ENCODE results near the gene AQP3.
"Not testable (repeated sequence)": the region's sequence is repeated elsewhere in the genome, so short reads cannot be mapped to it uniquely, and the experiment has no call there.

The AQP3 gene

DNA sequence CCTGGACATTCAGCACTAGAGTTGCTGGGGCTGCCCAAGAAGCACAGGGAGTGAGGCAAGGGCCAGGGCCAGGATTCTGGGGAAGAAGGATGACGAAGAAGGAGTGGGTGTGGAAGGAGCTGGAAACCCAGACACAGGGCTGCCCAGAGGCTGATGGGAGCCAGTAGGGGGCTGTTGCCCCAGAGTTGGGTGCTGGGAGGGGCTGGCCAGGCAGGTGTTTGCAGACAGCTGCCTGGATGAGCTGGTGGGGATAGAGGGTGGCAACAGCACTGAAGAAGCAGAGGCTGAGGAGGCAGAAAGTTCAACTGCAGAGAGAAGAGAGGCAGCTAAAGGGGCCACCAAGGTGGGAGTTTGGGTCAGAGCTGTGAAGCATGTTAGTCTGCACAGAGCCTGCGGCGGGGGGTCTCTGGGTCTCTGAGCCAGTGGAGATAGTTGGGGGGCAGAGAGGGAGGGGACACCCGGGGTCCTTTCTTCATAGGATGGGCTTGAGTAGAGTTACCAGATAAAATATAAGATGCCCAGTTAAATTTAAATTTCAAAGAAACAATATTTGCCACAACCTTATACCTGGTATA is 42.5 kb downstream of the AQP3 start:
- Histone ChIP-seq H3K27me3 (no peaks in the 10 kb centered on the region), H3K9me3 (no peaks in the 10 kb centered on the region), H3K27ac (no peak overlapping the region), H3K4me1 (ENCODE audit: control insufficient read depth in 1 of 2, insufficient read depth in 1 of 2, low read depth in 1 of 2, low read length in 1 of 2) (no peaks in the 10 kb centered on the region), H3K36me3 (no peaks in the 10 kb centered on the region), H3K4me3 (ENCODE audit: low read depth in 1 of 2, low read length in 1 of 2) (no peak overlapping the region)
- TF ChIP-seq, protein P1, sequence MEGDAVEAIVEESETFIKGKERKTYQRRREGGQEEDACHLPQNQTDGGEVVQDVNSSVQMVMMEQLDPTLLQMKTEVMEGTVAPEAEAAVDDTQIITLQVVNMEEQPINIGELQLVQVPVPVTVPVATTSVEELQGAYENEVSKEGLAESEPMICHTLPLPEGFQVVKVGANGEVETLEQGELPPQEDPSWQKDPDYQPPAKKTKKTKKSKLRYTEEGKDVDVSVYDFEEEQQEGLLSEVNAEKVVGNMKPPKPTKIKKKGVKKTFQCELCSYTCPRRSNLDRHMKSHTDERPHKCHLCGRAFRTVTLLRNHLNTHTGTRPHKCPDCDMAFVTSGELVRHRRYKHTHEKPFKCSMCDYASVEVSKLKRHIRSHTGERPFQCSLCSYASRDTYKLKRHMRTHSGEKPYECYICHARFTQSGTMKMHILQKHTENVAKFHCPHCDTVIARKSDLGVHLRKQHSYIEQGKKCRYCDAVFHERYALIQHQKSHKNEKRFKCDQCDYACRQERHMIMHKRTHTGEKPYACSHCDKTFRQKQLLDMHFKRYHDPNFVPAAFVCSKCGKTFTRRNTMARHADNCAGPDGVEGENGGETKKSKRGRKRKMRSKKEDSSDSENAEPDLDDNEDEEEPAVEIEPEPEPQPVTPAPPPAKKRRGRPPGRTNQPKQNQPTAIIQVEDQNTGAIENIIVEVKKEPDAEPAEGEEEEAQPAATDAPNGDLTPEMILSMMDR (IDR thresholded peaks at IDR 0.05) = no peak

DNA sequence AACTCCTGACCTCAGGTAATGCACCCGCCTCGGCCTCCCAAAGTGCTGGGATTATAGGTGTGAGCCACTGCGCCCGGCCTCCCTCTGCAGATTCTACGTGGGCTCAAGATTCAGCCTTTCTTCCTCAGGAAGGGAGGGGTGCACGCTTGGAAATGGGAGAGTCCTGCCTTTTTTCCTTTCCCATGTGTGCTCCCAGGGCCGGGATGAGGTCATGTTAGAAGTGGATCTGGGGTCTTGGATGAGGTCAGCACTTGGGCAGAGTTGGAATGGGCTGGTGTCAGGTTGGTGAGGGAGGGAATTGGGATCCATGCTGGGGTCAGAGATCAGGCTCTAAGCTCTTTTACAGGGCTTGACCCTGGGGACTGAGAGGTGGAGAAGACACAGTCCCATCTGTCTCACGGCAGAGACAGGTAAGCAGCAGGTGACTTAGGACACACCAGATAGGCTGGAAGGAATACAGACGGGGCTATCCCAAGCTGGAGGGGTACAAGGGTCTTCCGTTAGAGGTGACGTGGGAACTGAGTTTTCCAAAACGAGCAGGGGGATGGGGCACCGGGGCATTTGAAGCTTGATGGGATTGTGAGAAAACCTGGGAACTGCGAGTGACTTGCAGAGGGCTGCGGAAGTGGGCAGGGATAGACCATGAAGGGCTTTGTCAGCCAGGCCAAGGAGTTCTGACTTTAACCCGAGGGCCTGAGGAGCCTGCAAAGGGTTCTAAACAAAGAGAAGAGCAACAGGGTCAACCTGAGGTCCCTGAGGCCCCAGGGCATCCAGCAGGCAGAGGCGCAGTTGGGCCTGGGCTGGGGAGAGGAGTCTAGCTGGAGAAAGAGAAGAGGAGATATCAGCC is 43.2 kb downstream of the AQP3 start:
- Histone ChIP-seq H3K36me3 (no peaks in the 10 kb centered on the region), H3K9me3 (no peaks in the 10 kb centered on the region), H3K4me1 (ENCODE audit: control insufficient read depth in 1 of 2, insufficient read depth in 1 of 2, low read depth in 1 of 2, low read length in 1 of 2) (no peaks in the 10 kb centered on the region), H3K27me3 (no peaks in the 10 kb centered on the region), H3K27ac (no peak overlapping the region), H3K4me3 (ENCODE audit: low read depth in 1 of 2, low read length in 1 of 2) (no peak overlapping the region)
- TF ChIP-seq, protein P1 (IDR thresholded peaks at IDR 0.05) = no peak

DNA sequence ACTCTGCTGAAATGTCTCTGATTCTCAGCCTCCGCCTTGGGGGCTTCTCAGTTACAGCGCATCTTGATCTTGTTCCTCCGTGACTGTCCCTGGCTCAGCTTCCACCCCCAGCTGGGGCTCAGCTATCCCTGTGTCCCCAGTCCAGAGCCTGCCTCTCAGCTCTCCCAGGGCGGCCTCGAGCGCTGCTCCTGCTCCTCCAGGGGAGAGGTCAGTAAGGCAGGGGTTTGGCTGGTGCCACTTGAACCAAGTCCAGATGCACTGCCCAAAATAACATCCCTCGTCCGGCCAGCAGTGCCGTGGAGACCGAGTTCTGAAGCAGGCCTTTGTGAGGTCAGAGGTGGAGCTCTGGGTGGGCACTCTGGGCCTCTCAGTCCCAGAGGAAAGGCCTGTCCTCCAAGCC is 45.0 kb downstream of the AQP3 start, which contains the start of gene AQP7:
TSS of gene AQP7 (minus strand) at position 198 of the 400 bp plus-strand sequence. CDS start 1,306 bp downstream, outside the sequence.
- H3K27ac ChIP-seq; H3K36me3 ChIP-seq; H3K9me3 ChIP-seq; H3K4me3 ChIP-seq (ENCODE audit: low read depth in 1 of 2, low read length in 1 of 2); H3K4me1 ChIP-seq (ENCODE audit: control insufficient read depth in 1 of 2, insufficient read depth in 1 of 2, low read depth in 1 of 2, low read length in 1 of 2); H3K27me3 ChIP-seq: not testable (repeated sequence)

DNA sequence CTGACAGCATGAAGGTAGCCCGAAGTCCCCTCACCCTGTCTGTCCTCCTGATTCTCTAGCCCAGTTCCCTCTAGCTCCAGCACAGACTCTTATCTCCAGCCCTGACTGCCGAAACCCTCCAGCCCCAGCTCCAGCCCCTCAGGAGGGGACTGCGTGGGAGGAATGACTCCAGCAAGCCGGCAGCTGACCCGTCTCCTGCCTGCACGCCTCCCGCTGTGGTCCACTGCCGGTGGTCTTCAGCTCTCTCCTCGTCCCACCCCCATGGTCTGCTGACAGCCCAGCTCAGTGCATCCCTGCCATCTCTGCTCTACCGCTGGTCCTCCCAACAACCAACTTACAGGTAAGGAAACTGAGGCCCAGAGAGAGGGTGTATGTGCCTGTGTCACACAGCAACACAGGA is 45.6 kb downstream of the AQP3 start:
- H3K27ac ChIP-seq; H3K36me3 ChIP-seq; H3K4me3 ChIP-seq (ENCODE audit: low read depth in 1 of 2, low read length in 1 of 2); H3K9me3 ChIP-seq; H3K4me1 ChIP-seq (ENCODE audit: control insufficient read depth in 1 of 2, insufficient read depth in 1 of 2, low read depth in 1 of 2, low read length in 1 of 2); H3K27me3 ChIP-seq: not testable (repeated sequence)

DNA sequence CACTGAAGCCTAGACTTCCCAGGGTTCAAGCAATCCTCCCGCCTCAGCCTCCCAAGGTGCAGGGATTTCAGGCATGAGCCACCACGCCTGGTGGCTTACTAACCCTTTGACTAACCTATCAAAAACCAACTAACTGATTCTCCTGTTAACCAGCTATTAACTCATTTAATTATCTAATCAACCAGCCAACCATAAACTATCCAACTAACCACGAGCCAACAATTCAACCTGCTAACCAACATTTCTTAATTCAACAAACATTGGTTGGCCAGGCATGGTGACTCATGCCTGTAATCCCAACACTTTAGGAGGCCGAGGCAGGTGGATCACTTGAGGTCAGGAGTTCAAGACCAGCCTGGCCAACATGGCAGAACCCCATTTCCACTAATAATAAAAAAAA is 48.3 kb downstream of the AQP3 start:
- not testable (repeated sequence) for H3K27ac ChIP-seq; H3K27me3 ChIP-seq; H3K4me3 ChIP-seq (ENCODE audit: low read depth in 1 of 2, low read length in 1 of 2); H3K36me3 ChIP-seq; H3K9me3 ChIP-seq; H3K4me1 ChIP-seq (ENCODE audit: control insufficient read depth in 1 of 2, insufficient read depth in 1 of 2, low read depth in 1 of 2, low read length in 1 of 2)

DNA sequence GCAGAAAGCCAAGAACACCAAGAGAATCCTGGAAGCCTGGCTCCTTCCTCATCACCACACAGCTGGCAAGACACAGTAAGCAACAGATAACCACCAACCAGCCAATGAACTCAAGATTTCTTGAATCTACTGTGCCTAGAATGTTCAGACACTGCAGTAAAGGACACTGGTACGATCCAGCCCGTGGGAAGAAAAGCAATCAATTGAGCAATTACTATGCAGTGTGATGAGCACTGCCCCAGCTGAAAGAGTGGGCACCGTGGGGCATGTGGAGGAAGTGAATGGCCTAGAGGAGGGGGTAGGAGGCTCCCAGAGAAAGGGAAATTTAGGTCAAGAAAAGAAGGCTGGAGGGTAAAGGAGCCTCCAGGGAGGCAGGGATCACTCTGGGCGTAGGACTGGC is 49.6 kb downstream of the AQP3 start:
- H3K36me3 ChIP-seq; H3K4me1 ChIP-seq (ENCODE audit: control insufficient read depth in 1 of 2, insufficient read depth in 1 of 2, low read depth in 1 of 2, low read length in 1 of 2); H3K4me3 ChIP-seq (ENCODE audit: low read depth in 1 of 2, low read length in 1 of 2); H3K9me3 ChIP-seq; H3K27me3 ChIP-seq; H3K27ac ChIP-seq: not testable (repeated sequence)

DNA sequence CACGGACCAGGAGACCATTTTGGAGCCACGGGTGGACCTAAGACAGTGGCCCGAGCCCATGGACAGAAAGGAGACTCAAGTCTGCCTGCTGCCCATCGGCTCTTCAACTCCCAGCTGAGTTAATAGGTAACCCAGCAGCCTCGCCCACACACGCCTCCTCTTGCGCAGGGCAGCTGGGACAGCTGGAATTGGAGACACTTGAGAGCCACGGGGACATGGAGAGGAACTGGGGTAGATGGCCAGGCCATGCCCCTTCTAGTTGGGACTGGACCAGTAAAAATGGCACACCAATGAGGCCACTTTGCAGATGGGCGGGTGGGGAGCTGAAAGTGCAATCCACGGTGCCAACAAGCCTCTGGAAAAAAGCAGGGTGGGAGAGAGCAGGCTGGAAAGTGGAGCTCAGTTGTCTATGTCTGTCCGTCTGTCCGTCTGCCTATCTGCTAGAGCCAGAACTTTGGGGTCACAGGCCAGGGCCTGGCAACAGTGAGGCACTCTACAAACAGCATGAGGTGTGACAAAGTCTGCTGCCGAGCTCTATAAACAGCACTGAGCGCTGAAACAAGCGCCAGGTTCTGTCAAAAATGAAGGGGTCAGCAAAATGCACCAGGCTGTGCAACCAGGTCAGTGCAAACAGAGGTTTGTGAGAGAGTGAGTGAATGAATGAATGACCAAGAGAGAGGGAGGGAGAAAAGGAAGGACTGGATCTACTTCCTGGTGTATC is 52.1 kb downstream of the AQP3 start:
- not testable (repeated sequence) for H3K27me3 ChIP-seq; H3K36me3 ChIP-seq; H3K4me1 ChIP-seq (ENCODE audit: control insufficient read depth in 1 of 2, insufficient read depth in 1 of 2, low read depth in 1 of 2, low read length in 1 of 2)

DNA sequence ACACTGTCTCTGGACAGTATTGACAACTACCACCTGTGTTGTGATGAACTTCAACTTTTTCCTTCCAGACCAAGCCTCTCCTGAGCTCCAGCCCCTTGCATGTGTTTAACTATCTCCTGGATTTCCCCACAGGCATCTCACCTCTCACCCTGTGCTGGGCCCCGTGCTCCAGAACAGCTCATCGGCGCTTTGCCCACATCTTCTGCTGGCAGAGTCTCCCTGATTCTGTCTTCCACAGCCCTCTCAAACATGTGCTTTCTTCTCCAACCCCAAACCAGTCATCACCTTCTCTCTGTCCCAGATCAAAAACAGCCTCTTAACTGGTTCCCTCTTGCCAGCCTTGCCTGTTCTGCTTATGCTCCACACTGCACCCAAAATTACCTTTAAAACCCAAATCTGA is 53.4 kb downstream of the AQP3 start:
- H3K27me3 ChIP-seq; H3K4me1 ChIP-seq (ENCODE audit: control insufficient read depth in 1 of 2, insufficient read depth in 1 of 2, low read depth in 1 of 2, low read length in 1 of 2): not testable (repeated sequence)

More for the DNA sequence above, 52.1 kb downstream of the AQP3 start:
- not testable (repeated sequence) for H3K27ac ChIP-seq; H3K4me3 ChIP-seq (ENCODE audit: low read depth in 1 of 2, low read length in 1 of 2); H3K9me3 ChIP-seq

More for the DNA sequence above, 53.4 kb downstream of the AQP3 start:
- H3K36me3 ChIP-seq; H3K27ac ChIP-seq; H3K4me3 ChIP-seq (ENCODE audit: low read depth in 1 of 2, low read length in 1 of 2); H3K9me3 ChIP-seq: not testable (repeated sequence)
